HepG2 (cell line): ENCODE results near the gene COX6B1. TPM values are rescaled to one million over a fixed set of nuclear protein-coding genes. Genes with fewer than 3 reads are reported as not detected.

Experiments
- ATF3 ChIP-seq: sonication (generic); formaldehyde crosslinking; IDR thresholded peaks from 2 replicates; pipeline ENCODE4 v1.4.0; 2020; ENCODE audit warnings: missing genetic modification reagents
- BHLHE40 ChIP-seq: IDR thresholded peaks from 2 replicates; pipeline ENCODE4 v1.6.1; 2011; ENCODE audit warnings: low read length, improper control_type of control experiment
- CBX5 ChIP-seq: sonication (generic); formaldehyde crosslinking; IDR thresholded peaks from 2 replicates; pipeline ENCODE4 v1.4.0; 2020; ENCODE audit warnings: missing genetic modification reagents, borderline replicate concordance
- FOXA3 ChIP-seq: IDR thresholded peaks from 2 replicates; pipeline ENCODE4 v1.6.1; 2016; ENCODE audit warnings: missing genetic modification reagents, missing compliant biosample characterization
- HDAC1 ChIP-seq: sonication (generic); formaldehyde crosslinking; IDR thresholded peaks from 2 replicates; pipeline ENCODE4 v1.5.1; 2020; ENCODE audit warnings: mild to moderate bottlenecking, missing genetic modification reagents
- IRF2 ChIP-seq: IDR thresholded peaks from 2 replicates; pipeline ENCODE4 v1.6.1; 2018; ENCODE audit warnings: missing genetic modification reagents, missing compliant biosample characterization
- MIER3 ChIP-seq: IDR thresholded peaks from 2 replicates; pipeline ENCODE4 v1.6.1; 2016; ENCODE audit warnings: missing compliant biosample characterization, borderline replicate concordance
- MTERF4 ChIP-seq: sonication (generic); formaldehyde crosslinking; IDR thresholded peaks from 2 replicates; pipeline ENCODE4 v1.8.0; 2023; ENCODE audit warnings: mild to moderate bottlenecking, missing genetic modification reagents
- PHF20 ChIP-seq: sonication (generic); formaldehyde crosslinking; IDR thresholded peaks from 2 replicates; pipeline ENCODE4 v1.5.0; 2020; ENCODE audit warnings: mild to moderate bottlenecking, missing genetic modification reagents
- SPEN ChIP-seq: sonication (generic); formaldehyde crosslinking; IDR thresholded peaks from 2 replicates; pipeline ENCODE4 v1.5.1; 2020; ENCODE audit warnings: low read depth, mild to moderate bottlenecking, missing genetic modification reagents
- YEATS4 ChIP-seq: sonication (generic); formaldehyde crosslinking; IDR thresholded peaks from 2 replicates; pipeline ENCODE4 v1.4.0; 2020; ENCODE audit warnings: missing genetic modification reagents, borderline replicate concordance
- ZHX1 ChIP-seq: sonication (generic); formaldehyde crosslinking; IDR thresholded peaks from 2 replicates; pipeline ENCODE4 v1.8.1; 2022; ENCODE audit warnings: low read depth, mild to moderate bottlenecking, missing genetic modification reagents
- ZNF331 ChIP-seq: sonication (generic); formaldehyde crosslinking; IDR thresholded peaks from 2 replicates; pipeline ENCODE4 v1.4.0; 2020; ENCODE audit warnings: missing genetic modification reagents
- ZNF510 ChIP-seq: sonication (generic); formaldehyde crosslinking; IDR thresholded peaks from 2 replicates; pipeline ENCODE4 v1.4.0; 2020; ENCODE audit warnings: low read depth, mild to moderate bottlenecking, missing genetic modification reagents
- ZNF543 ChIP-seq: sonication (generic); formaldehyde crosslinking; IDR thresholded peaks from 2 replicates; pipeline ENCODE4 v1.4.0; 2020; ENCODE audit warnings: mild to moderate bottlenecking, missing genetic modification reagents
- polyA plus RNA-seq, 8 experiments: library from polyadenylated mRNA; depleted of rRNA in 3 of 8; stranded (reverse) in 7 of 8; unstranded in 1 of 8; fragments of >200 nt; fragmentation: Illumina TruSeq in 4 of 8; extraction: Trizol in 4 of 8; gene quantifications; 2 replicates each; pipeline versions ENCODE4 v1.2.1 to v1.2.3, GENCODE V29; 2011 to 2016; ENCODE audit warnings: low read depth in 4 of 8, missing spikeins in 1 of 8, mixed read lengths in 1 of 8; ENCODE audit not compliant: insufficient read depth in 1 of 8
- total RNA-seq, 5 experiments: library from RNA; depleted of rRNA; stranded (reverse); fragments of >200 nt; fragmentation: Illumina TruSeq; extraction: Trizol; gene quantifications; 2 replicates each; pipeline ENCODE4 v1.2.3, GENCODE V29; 2016; ENCODE audit warnings: low read depth in 1 of 5
- TF ChIP-seq, protein P1 (sequence below): sonication (generic); formaldehyde crosslinking; IDR thresholded peaks from 2 replicates; pipeline ENCODE4 v1.4.0; 2020; ENCODE audit warnings: missing genetic modification reagents

The COX6B1 gene
- total and polyA plus RNA-seq, 2 of the 13 experiments (the other 11 are each of a cell fraction or from before 2014, with no cell fraction given): 481 to 487 TPM

DNA sequence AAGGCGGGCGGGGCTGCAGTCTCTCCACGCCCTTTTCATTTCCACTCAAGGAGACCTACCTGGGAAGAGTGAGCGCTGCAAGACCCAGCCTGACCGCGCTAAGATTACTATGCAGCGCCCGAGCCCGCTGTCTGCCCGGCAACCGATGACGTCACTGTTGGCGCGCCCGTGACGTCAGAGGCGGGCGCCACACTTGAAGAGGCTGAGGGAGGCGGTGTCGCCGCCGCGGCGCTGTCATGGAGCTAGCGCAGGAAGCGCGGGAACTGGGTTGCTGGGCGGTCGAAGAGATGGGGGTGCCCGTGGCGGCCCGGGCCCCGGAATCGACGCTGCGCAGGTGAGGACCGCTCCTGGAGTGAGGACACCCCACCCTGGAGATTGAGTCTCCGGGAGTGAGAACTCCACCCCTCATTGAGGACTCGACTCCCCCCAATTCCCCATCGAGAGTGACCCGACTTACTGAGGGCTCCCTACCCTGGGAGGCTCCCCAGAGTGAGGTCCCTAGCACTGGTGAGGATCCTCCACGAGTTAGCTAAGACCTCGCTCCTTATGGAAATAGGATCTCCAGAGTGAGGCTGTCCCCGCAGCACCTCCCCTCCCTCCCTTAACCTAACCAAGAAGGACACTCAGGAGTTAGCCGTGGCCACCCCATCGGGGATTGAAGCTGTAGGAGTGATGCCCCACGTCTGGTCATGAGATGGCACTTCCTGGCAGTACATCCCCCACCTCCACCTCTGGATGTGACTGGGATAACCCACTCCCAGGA lies 35.4 kb upstream of the COX6B1 start, which contains the start of gene HAUS5 (continued):
- TF ChIP-seq MTERF4 (peak; percentile 71; the same call in 1 of the 2 replicates), CBX5 (CRISPR knock-in tag) (peak; percentile 72; the same call in 1 of the 2 replicates), ZNF331 (CRISPR knock-in tag) (peak; percentile 64; the same call in 1 of the 2 replicates), PHF20 (CRISPR knock-in tag) (peak; percentile 92), FOXA3 (CRISPR knock-in tag) (peak; percentile 45; the same call in 1 of the 2 replicates), MIER3 (CRISPR knock-in tag) (peak; percentile 81; the same call in 1 of the 2 replicates), ZHX1 (peak; percentile 92), HDAC1 (CRISPR knock-in tag) (peak; percentile 95), SPEN (CRISPR knock-in tag) (peak; percentile 92), ZNF543 (CRISPR knock-in tag) (no peak), IRF2 (CRISPR knock-in tag) (peak; percentile 86), YEATS4 (CRISPR knock-in tag) (peak; percentile 73), BHLHE40 (peak; percentile 74), ZNF510 (CRISPR knock-in tag) (no peak; the same call in 1 of the 2 replicates), ATF3 (CRISPR knock-in tag) (peak; percentile 71; the same call in 1 of the 2 replicates)
- TF ChIP-seq, protein P1, sequence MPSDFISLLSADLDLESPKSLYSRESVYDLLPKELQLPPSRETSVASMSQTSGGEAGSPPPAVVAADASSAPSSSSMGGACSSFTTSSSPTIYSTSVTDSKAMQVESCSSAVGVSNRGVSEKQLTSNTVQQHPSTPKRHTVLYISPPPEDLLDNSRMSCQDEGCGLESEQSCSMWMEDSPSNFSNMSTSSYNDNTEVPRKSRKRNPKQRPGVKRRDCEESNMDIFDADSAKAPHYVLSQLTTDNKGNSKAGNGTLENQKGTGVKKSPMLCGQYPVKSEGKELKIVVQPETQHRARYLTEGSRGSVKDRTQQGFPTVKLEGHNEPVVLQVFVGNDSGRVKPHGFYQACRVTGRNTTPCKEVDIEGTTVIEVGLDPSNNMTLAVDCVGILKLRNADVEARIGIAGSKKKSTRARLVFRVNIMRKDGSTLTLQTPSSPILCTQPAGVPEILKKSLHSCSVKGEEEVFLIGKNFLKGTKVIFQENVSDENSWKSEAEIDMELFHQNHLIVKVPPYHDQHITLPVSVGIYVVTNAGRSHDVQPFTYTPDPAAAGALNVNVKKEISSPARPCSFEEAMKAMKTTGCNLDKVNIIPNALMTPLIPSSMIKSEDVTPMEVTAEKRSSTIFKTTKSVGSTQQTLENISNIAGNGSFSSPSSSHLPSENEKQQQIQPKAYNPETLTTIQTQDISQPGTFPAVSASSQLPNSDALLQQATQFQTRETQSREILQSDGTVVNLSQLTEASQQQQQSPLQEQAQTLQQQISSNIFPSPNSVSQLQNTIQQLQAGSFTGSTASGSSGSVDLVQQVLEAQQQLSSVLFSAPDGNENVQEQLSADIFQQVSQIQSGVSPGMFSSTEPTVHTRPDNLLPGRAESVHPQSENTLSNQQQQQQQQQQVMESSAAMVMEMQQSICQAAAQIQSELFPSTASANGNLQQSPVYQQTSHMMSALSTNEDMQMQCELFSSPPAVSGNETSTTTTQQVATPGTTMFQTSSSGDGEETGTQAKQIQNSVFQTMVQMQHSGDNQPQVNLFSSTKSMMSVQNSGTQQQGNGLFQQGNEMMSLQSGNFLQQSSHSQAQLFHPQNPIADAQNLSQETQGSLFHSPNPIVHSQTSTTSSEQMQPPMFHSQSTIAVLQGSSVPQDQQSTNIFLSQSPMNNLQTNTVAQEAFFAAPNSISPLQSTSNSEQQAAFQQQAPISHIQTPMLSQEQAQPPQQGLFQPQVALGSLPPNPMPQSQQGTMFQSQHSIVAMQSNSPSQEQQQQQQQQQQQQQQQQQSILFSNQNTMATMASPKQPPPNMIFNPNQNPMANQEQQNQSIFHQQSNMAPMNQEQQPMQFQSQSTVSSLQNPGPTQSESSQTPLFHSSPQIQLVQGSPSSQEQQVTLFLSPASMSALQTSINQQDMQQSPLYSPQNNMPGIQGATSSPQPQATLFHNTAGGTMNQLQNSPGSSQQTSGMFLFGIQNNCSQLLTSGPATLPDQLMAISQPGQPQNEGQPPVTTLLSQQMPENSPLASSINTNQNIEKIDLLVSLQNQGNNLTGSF (CRISPR knock-in tag): peak; percentile 36; the same call in 1 of the 2 replicates
